PFSK-1 (cell line): ENCODE results near the gene P4HA3.

Experiments
- POLR2AphosphoS5 ChIP-seq: IDR thresholded peaks from 2 replicates; pipeline ENCODE4 v1.6.1; 2012; ENCODE audit warnings: low read depth, mild to moderate bottlenecking, control low read depth, low read length, moderate library complexity
- REST ChIP-seq, 2 experiments: IDR thresholded peaks; 2 replicates each; pipeline versions ENCODE4 v1.6.1 to v1.8.0; 2011 to 2012; ENCODE audit warnings: low read depth in 2 of 2, low read length in 2 of 2, control low read depth in 1 of 2, inconsistent platforms in 1 of 2, mild to moderate bottlenecking in 1 of 2, moderate library complexity in 1 of 2; ENCODE audit not compliant: insufficient read depth in 1 of 2

- TF ChIP-seq POLR2AphosphoS5: no peak
- no peak for TF ChIP-seq REST (IDR thresholded peaks at IDR 0.05; ENCODE audit: insufficient read depth in 1 of 2, low read depth in 2 of 2, low read length in 2 of 2)
These were observed 7.8 kb upstream of the P4HA3 start for GRCh38 chr11:74319139-74319816.
